GM18870 (cell line): Measurements from ENCODE around the gene PDE9A.
"Not testable (repeated sequence)": the region's sequence is repeated elsewhere in the genome, so short reads cannot be mapped to it uniquely, and the experiment has no call there.

Source experiments
- ATAC-seq: cut with Tn5 transposase; IDR thresholded peaks from one replicate; pipeline ENCODE4 v1.9.1; 2021; ENCODE audit warnings: moderate library complexity; ENCODE audit not compliant: unreplicated experiment

Gene PDE9A

GRCh38 chr21:42624095-42624790, 29.2 kb upstream of the PDE9A start:
- no peak for ATAC-seq

GRCh38 chr21:42624936-42625335, 28.5 kb upstream of the PDE9A start:
- ATAC-seq: no peak

GRCh38 chr21:42626171-42626570, 27.2 kb upstream of the PDE9A start:
- no peak for ATAC-seq

- no peak for ATAC-seq
Observed at GRCh38 chr21:42627527-42628289, 25.7 kb upstream of the PDE9A start.

- not testable (repeated sequence) for ATAC-seq
Observed at GRCh38 chr21:42628466-42629061, 24.9 kb upstream of the PDE9A start.

- ATAC-seq: no peak
Observed at GRCh38 chr21:42629933-42630589, 23.4 kb upstream of the PDE9A start.

- no peak for ATAC-seq
Observed at GRCh38 chr21:42630626-42631025, 22.8 kb upstream of the PDE9A start.

- no peak for ATAC-seq
Observed at GRCh38 chr21:42631142-42631541, 22.3 kb upstream of the PDE9A start.

- no peak for ATAC-seq
Observed at GRCh38 chr21:42632336-42632751, 21.1 kb upstream of the PDE9A start.

GRCh38 chr21:42632771-42633690, 20.4 kb upstream of the PDE9A start:
- ATAC-seq: no peak

- ATAC-seq: no peak
Observed at GRCh38 chr21:42633858-42634257, 19.6 kb upstream of the PDE9A start.

GRCh38 chr21:42635848-42636519, 17.4 kb upstream of the PDE9A start:
- no peak for ATAC-seq

GRCh38 chr21:42636520-42637266, 16.7 kb upstream of the PDE9A start:
- no peak for ATAC-seq

- no peak for ATAC-seq
Observed at GRCh38 chr21:42637267-42638041, 16.0 kb upstream of the PDE9A start.

GRCh38 chr21:42638266-42638863, 15.1 kb upstream of the PDE9A start:
- ATAC-seq: no peak

GRCh38 chr21:42639646-42640152, 13.7 kb upstream of the PDE9A start:
- no peak for ATAC-seq

- no peak for ATAC-seq
Observed at GRCh38 chr21:42640486-42640885, 12.9 kb upstream of the PDE9A start.
